22Rv1 (cell line): ENCODE data around the gene MRTFB.

Experiments used
- ZFX ChIP-seq: fragments of 450-650 bp; IDR thresholded peaks from 2 replicates; pipeline ENCODE4 v1.6.1; 2017; ENCODE audit warnings: antibody characterized with exemption, borderline replicate concordance
- TF ChIP-seq, protein P1 (sequence below): fragments of 450-650 bp; IDR thresholded peaks from 2 replicates; pipeline ENCODE4 v1.5.1; 2017; ENCODE audit warnings: mild to moderate bottlenecking

DNA sequence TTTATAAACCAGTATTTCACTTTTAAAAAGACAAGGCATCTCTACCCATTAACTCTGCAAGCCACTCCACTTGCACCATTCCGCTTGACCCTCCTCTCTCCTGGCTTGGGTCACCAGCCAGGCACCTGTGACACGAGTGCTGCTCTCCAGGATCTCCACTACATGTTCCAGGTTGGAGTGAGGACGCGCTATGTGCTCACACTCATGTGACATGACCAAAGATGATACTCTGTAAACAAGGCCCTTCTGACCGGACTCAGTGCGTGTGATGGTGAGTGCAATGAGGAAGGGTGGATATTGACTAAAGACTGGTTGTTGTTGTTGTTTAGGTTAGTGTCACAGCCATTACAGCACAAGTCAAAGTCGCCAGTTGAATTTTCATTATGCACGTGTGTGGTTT is 192.7 kb downstream of the MRTFB start:
- TF ChIP-seq, protein P1, sequence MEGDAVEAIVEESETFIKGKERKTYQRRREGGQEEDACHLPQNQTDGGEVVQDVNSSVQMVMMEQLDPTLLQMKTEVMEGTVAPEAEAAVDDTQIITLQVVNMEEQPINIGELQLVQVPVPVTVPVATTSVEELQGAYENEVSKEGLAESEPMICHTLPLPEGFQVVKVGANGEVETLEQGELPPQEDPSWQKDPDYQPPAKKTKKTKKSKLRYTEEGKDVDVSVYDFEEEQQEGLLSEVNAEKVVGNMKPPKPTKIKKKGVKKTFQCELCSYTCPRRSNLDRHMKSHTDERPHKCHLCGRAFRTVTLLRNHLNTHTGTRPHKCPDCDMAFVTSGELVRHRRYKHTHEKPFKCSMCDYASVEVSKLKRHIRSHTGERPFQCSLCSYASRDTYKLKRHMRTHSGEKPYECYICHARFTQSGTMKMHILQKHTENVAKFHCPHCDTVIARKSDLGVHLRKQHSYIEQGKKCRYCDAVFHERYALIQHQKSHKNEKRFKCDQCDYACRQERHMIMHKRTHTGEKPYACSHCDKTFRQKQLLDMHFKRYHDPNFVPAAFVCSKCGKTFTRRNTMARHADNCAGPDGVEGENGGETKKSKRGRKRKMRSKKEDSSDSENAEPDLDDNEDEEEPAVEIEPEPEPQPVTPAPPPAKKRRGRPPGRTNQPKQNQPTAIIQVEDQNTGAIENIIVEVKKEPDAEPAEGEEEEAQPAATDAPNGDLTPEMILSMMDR = no peak
- TF ChIP-seq ZFX = no peak
